ENCODE results near the gene PI4KA.

- TF ChIP-seq CTCF (IDR thresholded peaks at IDR 0.05) (no peak), POLR2A (IDR thresholded peaks at IDR 0.05) (no peak)
These were observed 79.4 kb downstream of the PI4KA start for GRCh38 chr22:20779014-20779817.
